GM12865 (cell line): ENCODE measurements around the gene TRIOBP.

ENCODE experiments used
- DNase-seq: peaks from one replicate; pipeline ENCODE4 v3.0.0; 2010; ENCODE audit warnings: low read depth
- H3K4me3 ChIP-seq: 2 replicates; pipeline ENCODE4 v1.5.1; 2011; ENCODE audit warnings: mild to moderate bottlenecking, low read depth, low read length, control low read depth
- CTCF ChIP-seq: IDR thresholded peaks from 2 replicates; pipeline ENCODE4 v1.5.1; 2011; ENCODE audit warnings: low read length, control low read depth, low read depth, inconsistent platforms; ENCODE audit not compliant: insufficient read depth; ENCODE audit errors: missing control alignments

TRIOBP gene

DNA sequence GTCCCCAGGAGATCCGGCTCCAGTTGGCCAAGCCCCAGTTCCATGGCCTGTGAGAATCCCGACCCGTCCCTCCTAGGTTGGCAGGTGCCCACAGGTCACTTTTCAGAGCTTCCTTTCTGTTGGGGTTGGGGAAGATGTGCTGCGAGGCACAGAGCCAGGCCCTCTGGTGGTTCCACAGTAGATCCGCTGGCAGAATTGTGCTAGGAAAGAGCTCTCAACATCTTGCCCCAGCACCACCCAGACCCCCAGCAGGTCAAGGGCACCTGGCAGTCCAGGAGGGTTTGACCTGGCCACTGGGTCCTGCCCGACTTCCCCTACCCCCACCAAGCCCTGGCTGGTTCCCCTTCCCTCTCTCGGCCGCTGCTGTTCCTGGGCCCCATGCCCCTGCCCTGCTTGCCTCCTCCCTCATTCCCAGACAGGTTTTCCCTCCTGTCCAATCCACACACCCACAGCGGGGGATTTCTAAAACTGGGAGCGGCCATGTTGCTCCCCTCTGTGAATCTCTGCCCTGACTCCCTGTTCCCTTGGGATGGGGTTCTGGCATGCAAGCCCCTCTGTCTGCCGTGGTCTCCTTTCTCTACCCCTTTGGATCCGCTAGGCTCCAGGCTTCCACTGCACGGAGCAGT, 84.7 kb downstream of the TRIOBP start:
- no peak for DNase-seq
- no peak overlapping the region for H3K4me3 ChIP-seq
- peak; percentile 3 for TF ChIP-seq CTCF

DNA sequence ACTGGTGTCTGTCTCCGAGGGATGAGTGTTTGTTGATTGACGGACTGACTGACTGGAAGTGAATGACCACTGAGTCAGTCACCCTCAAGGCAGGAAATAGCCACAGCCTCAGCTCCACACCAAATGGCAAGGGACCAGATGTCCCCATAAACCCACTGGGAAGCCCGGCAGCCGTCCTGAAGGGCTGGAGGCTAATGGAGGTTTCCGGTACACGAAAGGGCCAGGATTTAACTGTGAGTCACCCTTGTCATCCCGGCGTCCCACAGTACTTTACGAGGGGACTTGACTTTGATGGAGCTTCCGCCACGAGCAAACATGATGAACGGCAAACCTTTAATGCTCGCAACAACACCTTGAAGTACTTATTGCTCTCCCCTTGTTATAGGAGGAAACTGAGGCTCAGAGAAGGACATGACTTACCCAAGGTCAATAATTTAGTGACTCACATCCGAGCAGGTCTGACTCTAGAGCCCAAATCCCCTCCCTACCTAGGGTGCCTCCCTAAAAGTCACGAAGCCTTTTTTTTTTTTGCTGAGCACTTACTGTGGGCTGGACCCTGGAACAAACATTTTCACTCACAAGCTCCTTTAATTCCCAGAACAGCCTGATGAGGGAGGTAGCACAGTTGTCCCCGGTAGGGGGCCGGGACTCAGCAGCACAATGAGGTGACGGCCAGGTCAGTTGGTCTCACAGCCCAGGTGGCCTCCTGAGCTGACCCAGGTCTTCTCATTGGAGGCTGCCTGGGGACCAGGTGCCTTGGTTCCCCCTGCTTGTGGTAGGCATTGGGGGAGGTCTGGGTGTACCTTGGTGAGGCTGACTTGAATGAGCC, 85.7 kb downstream of the TRIOBP start:
- TF ChIP-seq CTCF = no peak
- DNase-seq = no peak
- no peak overlapping the region for H3K4me3 ChIP-seq

- H3K4me3 ChIP-seq = no peak overlapping the region
- DNase-seq = no peak
- no peak for TF ChIP-seq CTCF
These were observed 88.1 kb downstream of the TRIOBP start for GRCh38 chr22:37784829-37785495.

- no peak for DNase-seq
- no peak for TF ChIP-seq CTCF
- no peak overlapping the region for H3K4me3 ChIP-seq
These were observed 93.4 kb downstream of the TRIOBP start for GRCh38 chr22:37790234-37790633.

DNA sequence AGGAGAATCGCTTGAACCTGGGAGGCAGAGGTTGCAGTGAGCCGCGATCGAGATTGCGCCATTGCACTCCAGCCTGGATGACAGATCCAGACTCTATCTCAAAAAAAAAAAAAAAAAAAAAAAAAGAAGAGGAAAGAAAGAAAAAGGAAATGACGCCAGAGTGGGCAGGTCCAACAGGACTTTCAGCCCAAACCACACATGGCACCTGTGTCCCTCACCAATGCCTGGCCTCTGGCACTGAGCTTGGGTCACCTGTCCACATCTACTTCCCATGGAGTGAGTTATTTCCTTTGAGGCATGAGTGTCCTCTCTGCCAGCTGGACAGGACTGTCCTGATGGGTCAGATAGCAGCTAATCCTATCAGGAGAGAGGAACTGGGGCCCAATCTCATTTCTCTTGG, 95.6 kb downstream of the TRIOBP start:
- H3K4me3 ChIP-seq = no peak overlapping the region
- DNase-seq = no peak
- no peak for TF ChIP-seq CTCF

- TF ChIP-seq CTCF = no peak
- no peak overlapping the region for H3K4me3 ChIP-seq
- no peak for DNase-seq
These were observed 97.5 kb downstream of the TRIOBP start for GRCh38 chr22:37794376-37794775.
